Tibial nerve (tissue), 3 donors: ENCODE data around the gene CD320.
"Not testable (repeated sequence)": the region's sequence is repeated elsewhere in the genome, so short reads cannot be mapped to it uniquely, and the experiment has no call there.

Experiments
- POLR2A ChIP-seq, 2 donors: fragments of 450-650 bp; IDR thresholded peaks; one replicate each; pipeline ENCODE4 v1.6.1; 2017; ENCODE audit warnings: antibody characterized with exemption in 2 of 2, mild to moderate bottlenecking in 2 of 2, moderate library complexity in 2 of 2
- TF ChIP-seq, protein P1 (sequence below), 5 experiments: fragments of 200-600 bp in 3 of 5; fragments of 450-650 bp in 2 of 5; sonication (generic) in 3 of 5; IDR thresholded peaks; one replicate each; pipeline ENCODE4 v1.5.1; 2016 to 2019; ENCODE audit warnings: antibody characterized with exemption in 5 of 5, mild to moderate bottlenecking in 3 of 5, moderate library complexity in 2 of 5

DNA sequence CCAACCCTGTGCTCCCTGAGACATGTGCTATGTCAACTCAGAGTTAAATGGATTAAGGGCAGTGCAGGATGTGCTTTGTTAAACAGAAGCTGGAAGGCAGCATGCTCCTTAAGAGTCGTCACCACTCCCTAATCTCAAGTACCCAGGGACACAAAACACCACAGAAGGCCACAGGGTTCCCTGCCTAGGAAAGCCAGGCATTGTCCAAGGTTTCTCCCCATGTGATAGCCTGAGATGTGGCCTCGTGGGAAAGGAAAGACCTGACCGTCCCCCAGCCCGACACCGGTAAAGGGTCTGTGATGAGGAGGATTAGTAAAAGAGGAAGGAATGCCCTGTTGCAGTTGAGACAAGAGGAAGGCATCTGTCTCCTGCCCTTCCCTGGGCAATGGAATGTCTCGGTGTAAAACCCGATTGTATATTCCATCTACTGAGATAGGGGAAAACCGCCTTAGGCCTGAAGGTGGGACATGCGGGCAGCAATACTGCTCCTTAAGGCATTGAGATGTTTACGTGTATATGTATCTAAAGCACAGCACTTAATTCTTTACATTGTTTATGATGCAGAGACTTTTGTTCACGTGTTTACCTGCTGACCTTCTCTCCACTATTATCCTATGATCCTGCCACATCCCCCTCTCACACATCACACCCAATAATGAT lies 7.0 kb upstream of the CD320 start:
- TF ChIP-seq, protein P1, sequence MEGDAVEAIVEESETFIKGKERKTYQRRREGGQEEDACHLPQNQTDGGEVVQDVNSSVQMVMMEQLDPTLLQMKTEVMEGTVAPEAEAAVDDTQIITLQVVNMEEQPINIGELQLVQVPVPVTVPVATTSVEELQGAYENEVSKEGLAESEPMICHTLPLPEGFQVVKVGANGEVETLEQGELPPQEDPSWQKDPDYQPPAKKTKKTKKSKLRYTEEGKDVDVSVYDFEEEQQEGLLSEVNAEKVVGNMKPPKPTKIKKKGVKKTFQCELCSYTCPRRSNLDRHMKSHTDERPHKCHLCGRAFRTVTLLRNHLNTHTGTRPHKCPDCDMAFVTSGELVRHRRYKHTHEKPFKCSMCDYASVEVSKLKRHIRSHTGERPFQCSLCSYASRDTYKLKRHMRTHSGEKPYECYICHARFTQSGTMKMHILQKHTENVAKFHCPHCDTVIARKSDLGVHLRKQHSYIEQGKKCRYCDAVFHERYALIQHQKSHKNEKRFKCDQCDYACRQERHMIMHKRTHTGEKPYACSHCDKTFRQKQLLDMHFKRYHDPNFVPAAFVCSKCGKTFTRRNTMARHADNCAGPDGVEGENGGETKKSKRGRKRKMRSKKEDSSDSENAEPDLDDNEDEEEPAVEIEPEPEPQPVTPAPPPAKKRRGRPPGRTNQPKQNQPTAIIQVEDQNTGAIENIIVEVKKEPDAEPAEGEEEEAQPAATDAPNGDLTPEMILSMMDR (IDR thresholded peaks at IDR 0.05): not testable (repeated sequence)
- not testable (repeated sequence) for TF ChIP-seq POLR2A (IDR thresholded peaks at IDR 0.05)
